HEK293 (cell line): Measurements from ENCODE around the gene IRAK3.

Experiments used
- GLI4 ChIP-seq: fragments of 450-650 bp; formaldehyde crosslinking; IDR thresholded peaks from 2 replicates; pipeline ENCODE4 v1.5.1; 2016; ENCODE audit warnings: missing biosample characterization, missing genetic modification characterization
- ZNF184 ChIP-seq: fragments of 450-650 bp; IDR thresholded peaks from 2 replicates; pipeline ENCODE4 v1.5.1; 2018; ENCODE audit warnings: missing biosample characterization, mild to moderate bottlenecking, missing genetic modification characterization
- ZNF223 ChIP-seq: fragments of 450-650 bp; formaldehyde crosslinking; IDR thresholded peaks from 2 replicates; pipeline ENCODE4 v1.5.1; 2016; ENCODE audit warnings: missing biosample characterization, missing genetic modification characterization
- ZNF274 ChIP-seq, 2 experiments: fragments of 200-500 bp in 1 of 2; fragments of 450-650 bp in 1 of 2; sonication (Bioruptor generic) in 1 of 2; formaldehyde crosslinking in 1 of 2; IDR thresholded peaks; 2 replicates each; pipeline versions ENCODE4 v1.5.1 to v1.6.1; 2014 to 2016; ENCODE audit warnings: borderline replicate concordance in 1 of 2, inconsistent platforms in 1 of 2, low read length in 1 of 2, missing biosample characterization in 1 of 2, missing genetic modification characterization in 1 of 2
- ZNF292 ChIP-seq: fragments of 450-650 bp; formaldehyde crosslinking; IDR thresholded peaks from 2 replicates; pipeline ENCODE4 v1.5.1; 2016; ENCODE audit warnings: low read depth, missing biosample characterization, missing genetic modification characterization, borderline replicate concordance
- ZNF629 ChIP-seq: fragments of 450-650 bp; formaldehyde crosslinking; IDR thresholded peaks from 2 replicates; pipeline ENCODE4 v1.5.1; 2017; ENCODE audit warnings: missing biosample characterization, missing genetic modification characterization
- ZNF843 ChIP-seq: fragments of 450-650 bp; formaldehyde crosslinking; IDR thresholded peaks from 2 replicates; pipeline ENCODE4 v1.5.1; 2016; ENCODE audit warnings: missing biosample characterization, missing genetic modification characterization
- TF ChIP-seq, protein P1 (sequence below): fragments of 450-650 bp; formaldehyde crosslinking; IDR thresholded peaks from 2 replicates; pipeline ENCODE4 v1.5.1; 2016; ENCODE audit warnings: missing biosample characterization, missing genetic modification characterization
- TF ChIP-seq, protein P2 (sequence below): fragments of 450-650 bp; formaldehyde crosslinking; IDR thresholded peaks from 2 replicates; pipeline ENCODE4 v1.5.1; 2016; ENCODE audit warnings: missing biosample characterization, missing genetic modification characterization, low read depth

GRCh38 chr12:66187036-66187435 is 2.0 kb upstream of the IRAK3 start:
- TF ChIP-seq ZNF274 (IDR thresholded peaks at IDR 0.05; ENCODE audit: low read length) (no peak), ZNF274 (tag by site-specific recombination; IDR thresholded peaks at IDR 0.05; ENCODE audit: borderline replicate concordance) (no peak), ZNF629 (tag by site-specific recombination) (no peak), ZNF843 (tag by site-specific recombination) (no peak), ZNF184 (no peak), ZNF292 (tag by site-specific recombination) (no peak), GLI4 (tag by site-specific recombination) (no peak), ZNF223 (no peak)
- TF ChIP-seq, protein P1, sequence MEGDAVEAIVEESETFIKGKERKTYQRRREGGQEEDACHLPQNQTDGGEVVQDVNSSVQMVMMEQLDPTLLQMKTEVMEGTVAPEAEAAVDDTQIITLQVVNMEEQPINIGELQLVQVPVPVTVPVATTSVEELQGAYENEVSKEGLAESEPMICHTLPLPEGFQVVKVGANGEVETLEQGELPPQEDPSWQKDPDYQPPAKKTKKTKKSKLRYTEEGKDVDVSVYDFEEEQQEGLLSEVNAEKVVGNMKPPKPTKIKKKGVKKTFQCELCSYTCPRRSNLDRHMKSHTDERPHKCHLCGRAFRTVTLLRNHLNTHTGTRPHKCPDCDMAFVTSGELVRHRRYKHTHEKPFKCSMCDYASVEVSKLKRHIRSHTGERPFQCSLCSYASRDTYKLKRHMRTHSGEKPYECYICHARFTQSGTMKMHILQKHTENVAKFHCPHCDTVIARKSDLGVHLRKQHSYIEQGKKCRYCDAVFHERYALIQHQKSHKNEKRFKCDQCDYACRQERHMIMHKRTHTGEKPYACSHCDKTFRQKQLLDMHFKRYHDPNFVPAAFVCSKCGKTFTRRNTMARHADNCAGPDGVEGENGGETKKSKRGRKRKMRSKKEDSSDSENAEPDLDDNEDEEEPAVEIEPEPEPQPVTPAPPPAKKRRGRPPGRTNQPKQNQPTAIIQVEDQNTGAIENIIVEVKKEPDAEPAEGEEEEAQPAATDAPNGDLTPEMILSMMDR (tag by site-specific recombination), result no peak
- TF ChIP-seq, protein P2, sequence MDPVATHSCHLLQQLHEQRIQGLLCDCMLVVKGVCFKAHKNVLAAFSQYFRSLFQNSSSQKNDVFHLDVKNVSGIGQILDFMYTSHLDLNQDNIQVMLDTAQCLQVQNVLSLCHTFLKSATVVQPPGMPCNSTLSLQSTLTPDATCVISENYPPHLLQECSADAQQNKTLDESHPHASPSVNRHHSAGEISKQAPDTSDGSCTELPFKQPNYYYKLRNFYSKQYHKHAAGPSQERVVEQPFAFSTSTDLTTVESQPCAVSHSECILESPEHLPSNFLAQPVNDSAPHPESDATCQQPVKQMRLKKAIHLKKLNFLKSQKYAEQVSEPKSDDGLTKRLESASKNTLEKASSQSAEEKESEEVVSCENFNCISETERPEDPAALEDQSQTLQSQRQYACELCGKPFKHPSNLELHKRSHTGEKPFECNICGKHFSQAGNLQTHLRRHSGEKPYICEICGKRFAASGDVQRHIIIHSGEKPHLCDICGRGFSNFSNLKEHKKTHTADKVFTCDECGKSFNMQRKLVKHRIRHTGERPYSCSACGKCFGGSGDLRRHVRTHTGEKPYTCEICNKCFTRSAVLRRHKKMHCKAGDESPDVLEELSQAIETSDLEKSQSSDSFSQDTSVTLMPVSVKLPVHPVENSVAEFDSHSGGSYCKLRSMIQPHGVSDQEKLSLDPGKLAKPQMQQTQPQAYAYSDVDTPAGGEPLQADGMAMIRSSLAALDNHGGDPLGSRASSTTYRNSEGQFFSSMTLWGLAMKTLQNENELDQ (tag by site-specific recombination), result no peak
